Karpas-422 (cell line): ENCODE measurements around the gene URB1. TPM values are rescaled to one million over a fixed set of nuclear protein-coding genes. Genes with fewer than 3 reads are reported as not detected.

Experiments used
- DNase-seq: peaks from one replicate; pipeline ENCODE4 v3.0.0-alpha.2; 2015
- H2AFZ ChIP-seq: fragments of 200-600 bp; sonication (generic); 2 replicates; pipeline ENCODE4 v1.6.1; 2014; ENCODE audit warnings: antibody characterized with exemption, low read length, mixed read lengths
- H3K27ac ChIP-seq: fragments of 200-600 bp; sonication (generic); 2 replicates; pipeline ENCODE4 v1.5.1; 2014; ENCODE audit warnings: mild to moderate bottlenecking, low read length, moderate library complexity
- H3K27me3 ChIP-seq: fragments of 200-600 bp; sonication (generic); 2 replicates; pipeline ENCODE4 v1.6.1; 2014; ENCODE audit warnings: low read length, mixed read lengths
- H3K36me3 ChIP-seq: fragments of 200-600 bp; sonication (generic); 2 replicates; pipeline ENCODE4 v1.6.1; 2014; ENCODE audit warnings: low read length, mixed read lengths; ENCODE audit not compliant: insufficient read depth
- H3K4me1 ChIP-seq: fragments of 200-600 bp; sonication (generic); 2 replicates; pipeline ENCODE4 v1.6.1; 2014; ENCODE audit warnings: mild to moderate bottlenecking, low read length, mixed read lengths
- H3K4me2 ChIP-seq: fragments of 200-600 bp; sonication (generic); 2 replicates; pipeline ENCODE4 v1.6.1; 2014; ENCODE audit warnings: low read length, low read depth, mild to moderate bottlenecking; ENCODE audit not compliant: poor library complexity, severe bottlenecking
- H3K4me3 ChIP-seq: fragments of 200-600 bp; sonication (generic); 2 replicates; pipeline ENCODE4 v1.5.1; 2014; ENCODE audit warnings: mild to moderate bottlenecking, antibody characterized with exemption, low read length, mixed read lengths
- H3K79me2 ChIP-seq: fragments of 200-600 bp; sonication (generic); 2 replicates; pipeline ENCODE4 v1.6.1; 2014; ENCODE audit warnings: mild to moderate bottlenecking, low read length, mixed read lengths
- H3K9ac ChIP-seq: fragments of 200-600 bp; sonication (generic); 2 replicates; pipeline ENCODE4 v1.6.0; 2014; ENCODE audit warnings: low read length
- H3K9me2 ChIP-seq: fragments of 200-600 bp; sonication (generic), shearing (Covaris generic); replicated peaks from 2 replicates; pipeline ENCODE4 v1.6.0; 2014; ENCODE audit warnings: mild to moderate bottlenecking, low read length, moderate library complexity; ENCODE audit not compliant: insufficient read depth
- H3K9me3 ChIP-seq: fragments of 300-700, 200-600 bp; sonication (generic); 2 replicates; pipeline ENCODE4 v1.6.1; 2014; ENCODE audit warnings: low read length, mixed read lengths
- H4K20me1 ChIP-seq: fragments of 200-600 bp; sonication (generic); 2 replicates; pipeline ENCODE4 v1.6.1; 2014; ENCODE audit warnings: mild to moderate bottlenecking, antibody characterized with exemption, low read length, low read depth; ENCODE audit not compliant: insufficient read depth
- total RNA-seq: library from RNA; depleted of rRNA; stranded (reverse); fragments of >200 nt; shearing (Covaris generic); gene quantifications from 2 replicates; pipeline ENCODE4 v1.2.3, GENCODE V29; 2014; ENCODE audit warnings: low replicate concordance

URB1 gene
- total RNA-seq, 1 experiment from 2014 or later, result 12.7 TPM

DNA sequence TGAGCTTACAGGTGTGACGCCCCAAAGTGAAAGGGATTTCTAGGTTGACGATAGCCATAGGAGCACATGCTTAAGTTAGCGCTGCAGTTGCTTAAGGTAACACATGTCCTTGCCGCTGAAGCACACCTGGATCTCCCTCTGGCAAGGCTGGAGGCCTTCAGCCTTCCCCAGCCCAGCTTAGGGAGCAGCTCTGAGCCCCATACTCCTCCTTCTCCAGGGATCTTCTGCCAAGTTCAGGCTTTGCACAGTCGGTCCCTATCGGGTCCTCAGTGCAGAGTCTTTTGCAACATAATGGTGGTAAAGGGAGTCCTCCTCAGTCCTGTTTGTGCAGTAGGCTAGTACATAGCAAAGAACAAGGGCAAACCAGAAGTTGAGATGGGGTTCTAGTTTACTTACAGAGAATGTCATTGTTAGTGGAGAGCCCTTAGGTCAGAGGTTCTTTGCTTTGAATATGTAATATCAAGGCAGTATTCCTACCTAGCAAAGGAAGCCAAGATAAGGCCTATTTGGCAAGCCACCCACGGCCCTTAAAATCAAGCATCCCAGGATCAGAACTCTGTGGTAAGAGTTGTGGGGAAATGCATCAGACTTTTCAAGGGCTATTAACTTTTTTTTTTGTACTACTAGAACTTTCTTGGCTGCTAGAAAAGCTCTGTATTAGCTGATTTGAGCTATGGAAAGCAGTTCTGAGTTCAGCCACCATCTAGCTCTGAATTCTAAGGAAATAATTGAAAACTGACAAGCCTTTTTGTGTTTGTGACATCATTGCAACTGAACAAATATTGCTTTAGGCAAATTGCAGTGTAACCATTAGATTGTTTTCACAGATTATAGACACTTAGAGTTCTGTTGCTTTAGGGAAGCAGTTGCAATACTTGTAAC, 21.1 kb upstream of the URB1 start:
- H2AFZ ChIP-seq, result no peak overlapping the region
- no peak overlapping the region for H3K9ac ChIP-seq
- no peaks in the 10 kb centered on the region for H3K9me3 ChIP-seq
- no peaks in the 10 kb centered on the region for H3K4me1 ChIP-seq
- H3K27ac ChIP-seq, result no peak overlapping the region
- no peak for DNase-seq
- no peaks in the 10 kb centered on the region for H3K9me2 ChIP-seq
- H4K20me1 ChIP-seq, result no peaks in the 10 kb centered on the region
- no peak overlapping the region for H3K4me3 ChIP-seq
- no peaks in the 10 kb centered on the region for H3K79me2 ChIP-seq
- H3K27me3 ChIP-seq, result no peaks in the 10 kb centered on the region
- H3K36me3 ChIP-seq, result no peaks in the 10 kb centered on the region
- H3K4me2 ChIP-seq, result no peak overlapping the region

DNA sequence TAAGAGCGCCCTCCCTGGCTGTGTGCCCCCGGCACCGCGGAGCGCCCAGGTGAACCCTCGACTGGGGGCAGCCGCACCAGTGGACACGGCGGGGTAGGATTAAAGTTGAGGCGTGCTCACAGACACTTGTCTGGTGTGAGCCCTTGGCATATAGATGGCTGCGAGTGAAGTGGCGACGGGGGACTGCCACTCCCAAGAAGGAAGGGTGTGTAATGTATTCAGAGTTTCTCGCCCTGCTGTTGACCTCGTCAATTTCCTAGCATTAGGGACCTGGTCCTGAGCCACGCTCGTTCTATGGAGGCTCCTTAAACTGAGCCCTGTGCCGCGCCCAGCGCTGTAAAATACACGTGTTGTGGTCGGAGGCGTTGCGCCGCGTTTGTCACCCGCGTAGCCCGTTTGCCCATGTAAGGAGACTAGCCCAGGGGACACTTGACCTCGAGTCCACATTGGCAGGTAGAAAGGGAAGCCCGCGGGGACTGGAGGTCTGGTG, 20.2 kb upstream of the URB1 start:
- Histone ChIP-seq H3K4me3 (no peak overlapping the region), H3K4me2 (no peak overlapping the region), H3K27me3 (no peaks in the 10 kb centered on the region), H3K4me1 (no peaks in the 10 kb centered on the region), H4K20me1 (no peaks in the 10 kb centered on the region), H3K79me2 (no peaks in the 10 kb centered on the region), H3K9me2 (no peaks in the 10 kb centered on the region), H3K36me3 (no peaks in the 10 kb centered on the region), H3K9ac (no peak overlapping the region), H3K9me3 (no peaks in the 10 kb centered on the region), H3K27ac (no peak overlapping the region), H2AFZ (no peak overlapping the region)
- no peak for DNase-seq

GRCh38 chr21:32412162-32413014, 19.6 kb upstream of the URB1 start, which contains the start of gene EVA1C:
EVA1C (plus strand) TSS chr21:32412706; CDS start chr21:32412854, 148 bp downstream.
- Histone ChIP-seq H3K9me2 (no peaks in the 10 kb centered on the region), H3K27ac (no peak within 1 kb of the TSS), H3K9me3 (no peaks in the 10 kb centered on the region), H2AFZ (no peak within 1 kb of the TSS), H3K4me2 (no peak within 1 kb of the TSS), H3K79me2 (no peaks in the 10 kb centered on the region), H4K20me1 (no peaks in the 10 kb centered on the region), H3K9ac (no peak within 1 kb of the TSS), H3K4me1 (no peaks in the 10 kb centered on the region), H3K36me3 (no peaks in the 10 kb centered on the region), H3K4me3 (no peak within 1 kb of the TSS), H3K27me3 (no peaks in the 10 kb centered on the region)
- no peak for DNase-seq

- H3K27me3 ChIP-seq, result no peaks in the 10 kb centered on the region
- H3K4me3 ChIP-seq, result no peak overlapping the region
- no peaks in the 10 kb centered on the region for H3K4me1 ChIP-seq
- H3K36me3 ChIP-seq, result no peaks in the 10 kb centered on the region
- no peaks in the 10 kb centered on the region for H3K9me2 ChIP-seq
- no peaks in the 10 kb centered on the region for H3K9me3 ChIP-seq
- no peaks in the 10 kb centered on the region for H3K79me2 ChIP-seq
- H2AFZ ChIP-seq, result no peak overlapping the region
- DNase-seq, result no peak
- no peak overlapping the region for H3K4me2 ChIP-seq
- H3K27ac ChIP-seq, result no peak overlapping the region
- H4K20me1 ChIP-seq, result no peaks in the 10 kb centered on the region
- H3K9ac ChIP-seq, result no peak overlapping the region
These were observed 18.7 kb upstream of the URB1 start for GRCh38 chr21:32411350-32412161.

- H3K9ac ChIP-seq, result no peak overlapping the region
- H3K9me2 ChIP-seq, result no peaks in the 10 kb centered on the region
- no peaks in the 10 kb centered on the region for H3K9me3 ChIP-seq
- H3K27ac ChIP-seq, result no peak overlapping the region
- no peak for DNase-seq
- H2AFZ ChIP-seq, result no peak overlapping the region
- no peak overlapping the region for H3K4me2 ChIP-seq
- H3K27me3 ChIP-seq, result no peaks in the 10 kb centered on the region
- H3K4me3 ChIP-seq, result no peak overlapping the region
- H3K36me3 ChIP-seq, result no peaks in the 10 kb centered on the region
- no peaks in the 10 kb centered on the region for H3K4me1 ChIP-seq
- H4K20me1 ChIP-seq, result no peaks in the 10 kb centered on the region
- H3K79me2 ChIP-seq, result no peaks in the 10 kb centered on the region
These were observed 18.1 kb upstream of the URB1 start for GRCh38 chr21:32410916-32411315.

- Histone ChIP-seq H3K36me3 (no peaks in the 10 kb centered on the region), H3K4me2 (no peak overlapping the region), H3K9me3 (no peaks in the 10 kb centered on the region), H3K9me2 (no peaks in the 10 kb centered on the region), H3K27ac (no peak overlapping the region), H3K4me3 (no peak overlapping the region), H2AFZ (no peak overlapping the region), H4K20me1 (no peaks in the 10 kb centered on the region), H3K4me1 (no peaks in the 10 kb centered on the region), H3K9ac (no peak overlapping the region), H3K79me2 (no peaks in the 10 kb centered on the region), H3K27me3 (no peaks in the 10 kb centered on the region)
- no peak for DNase-seq
These were observed 17.5 kb upstream of the URB1 start for GRCh38 chr21:32410291-32410690.

DNA sequence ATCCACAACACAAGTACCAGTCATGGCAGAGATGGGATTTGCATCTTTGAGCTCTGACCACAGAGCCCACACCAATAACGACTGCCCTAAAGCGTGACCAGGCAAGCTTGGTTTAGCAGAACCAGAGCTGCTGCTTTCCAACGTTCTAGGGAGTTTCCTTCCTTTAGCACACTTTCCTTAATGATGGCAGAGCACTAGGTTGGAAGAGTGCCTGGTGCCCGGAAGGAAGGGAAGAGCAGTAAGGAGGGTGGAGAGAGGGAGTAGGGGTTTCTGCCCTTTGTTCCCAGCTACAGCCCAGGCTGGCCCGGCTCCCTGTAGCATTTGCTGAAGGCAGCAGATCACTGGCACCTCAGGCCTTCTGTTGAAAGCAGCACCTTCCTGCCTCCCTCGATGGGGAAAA, 13.6 kb upstream of the URB1 start:
- no peak overlapping the region for H3K27ac ChIP-seq
- no peaks in the 10 kb centered on the region for H3K79me2 ChIP-seq
- H3K36me3 ChIP-seq, result no peaks in the 10 kb centered on the region
- H3K9me2 ChIP-seq, result no peaks in the 10 kb centered on the region
- no peak for DNase-seq
- no peak overlapping the region for H3K4me3 ChIP-seq
- no peaks in the 10 kb centered on the region for H3K27me3 ChIP-seq
- H3K9me3 ChIP-seq, result no peaks in the 10 kb centered on the region
- H3K4me2 ChIP-seq, result no peak overlapping the region
- no peak overlapping the region for H2AFZ ChIP-seq
- H4K20me1 ChIP-seq, result no peaks in the 10 kb centered on the region
- no peaks in the 10 kb centered on the region for H3K4me1 ChIP-seq
- H3K9ac ChIP-seq, result no peak overlapping the region
